Activated CD8-positive, alpha-beta T cell treated with anti-CD3 and anti-CD28 coated beads, Interleukin-2, amount 10 ng/mL, durations not matched to agents 7 days and 5 days (primary cell): ENCODE results near the gene BOD1L1. TPM values are rescaled to one million over a fixed set of nuclear protein-coding genes. Genes with fewer than 3 reads are reported as not detected.
A peak's percentile ranks its signal among the peaks of the same experiment; 100 is the strongest.

Source experiments
- ATAC-seq: fragments of 150-1000 bp; cut with Tn5 transposase; one replicate; pipeline ENCODE4 v1.10.0; 2021; ENCODE audit warnings: moderate library complexity
- CTCF ChIA-PET: fragments of 350-600 bp; sonication (Branson Sonifier 250); formaldehyde crosslinking; loops from one replicate; lab custom pipeline; 2021; ENCODE audit warnings: antibody characterized with exemption; lab: Charles Lee
- POLR2A ChIA-PET: fragments of 350-600 bp; sonication (Branson Sonifier 250); formaldehyde crosslinking; loops from one replicate; lab custom pipeline; 2021; ENCODE audit warnings: antibody characterized with exemption; lab: Charles Lee
- DNase-seq: peaks from one replicate; pipeline ENCODE4 v3.0.0-alpha.2; 2020
- H3K27ac Mint-ChIP-seq: one replicate; pipeline ENCODE4 v1.8.0; 2021; ENCODE audit warnings: mild to moderate bottlenecking, mixed read lengths
- H3K27me3 Mint-ChIP-seq: one replicate; pipeline ENCODE4 v1.8.0; 2021; ENCODE audit warnings: low read depth, mixed read lengths
- H3K36me3 Mint-ChIP-seq: one replicate; pipeline ENCODE4 v1.8.0; 2021; ENCODE audit warnings: low read depth, mixed read lengths
- H3K4me1 Mint-ChIP-seq: one replicate; pipeline ENCODE4 v1.8.0; 2021; ENCODE audit warnings: low read depth, mixed read lengths
- H3K4me3 Mint-ChIP-seq: one replicate; pipeline ENCODE4 v1.8.0; 2021; ENCODE audit warnings: mild to moderate bottlenecking, mixed read lengths
- H3K9me3 Mint-ChIP-seq: one replicate; pipeline ENCODE4 v1.8.0; 2022; ENCODE audit warnings: mixed read lengths; ENCODE audit not compliant: insufficient read depth
- total RNA-seq, 2 experiments: library from RNA; stranded (reverse); gene quantifications; one replicate each; pipeline ENCODE4 v1.2.3, GENCODE V29; 2021

Gene BOD1L1
- total RNA-seq, 2 experiments from 2014 or later: 29.7 to 30.2 TPM

DNA sequence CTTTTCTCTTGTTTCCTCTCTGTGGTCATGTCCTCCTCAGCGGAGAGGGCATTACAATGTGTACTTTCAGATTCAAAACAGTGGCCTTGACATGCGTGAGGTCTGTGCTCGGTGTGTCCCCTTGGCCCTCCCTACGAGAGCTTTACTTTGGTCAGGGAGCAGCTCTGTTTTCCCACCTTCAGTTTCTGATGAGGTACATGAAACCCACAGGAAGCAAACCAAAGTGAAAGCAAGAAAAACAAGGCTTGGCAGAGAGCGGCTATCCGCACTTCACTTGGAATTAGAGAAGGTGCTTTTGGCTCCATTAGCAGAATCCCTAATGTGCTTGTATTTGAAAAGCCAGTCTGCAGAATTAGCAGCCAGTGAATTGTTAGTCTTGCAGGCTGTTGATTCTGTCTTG is 19.5 kb upstream of the BOD1L1 start:
- ATAC-seq (no peak), DNase-seq (no peak)
- H3K4me1 Mint-ChIP-seq: peaks cover 6% of the 10 kb centered on the region
- ChIA-PET POLR2A (no interaction called here), CTCF (interaction anchor here (1.4 to 1.8 kb wide), 2 partner anchors 9 to 19 kb away, joined by 4 to 6 read pairs; no protein-coding TSS in a partner anchor)
- H3K4me3 Mint-ChIP-seq: peak overlapping the region; percentile 42
- peak overlapping the region; percentile 50 for H3K27ac Mint-ChIP-seq
- no peaks in the 10 kb centered on the region for H3K36me3 Mint-ChIP-seq
- peaks cover 22% of the 10 kb centered on the region for H3K27me3 Mint-ChIP-seq
- H3K9me3 Mint-ChIP-seq: no peaks in the 10 kb centered on the region

DNA sequence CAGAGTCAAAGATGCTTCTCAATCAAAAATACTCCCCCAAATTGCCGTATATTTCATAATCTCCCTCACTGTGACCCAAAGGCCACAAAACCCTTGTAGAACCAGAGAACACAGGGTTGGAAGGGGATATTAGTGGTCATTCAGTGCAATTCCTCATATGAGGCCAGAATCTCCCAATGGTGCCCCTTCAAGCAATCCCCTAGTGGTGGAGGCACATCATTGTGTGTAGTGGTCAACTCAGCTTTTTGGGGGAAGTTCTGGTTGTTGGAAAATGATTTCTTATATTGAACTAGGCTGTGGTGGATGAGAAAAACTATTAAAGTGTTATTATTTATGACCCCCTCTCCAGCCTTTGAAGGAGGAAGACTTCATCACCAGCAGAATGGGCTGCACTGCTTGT is 17.6 kb upstream of the BOD1L1 start:
- POLR2A ChIA-PET: no interaction called here
- CTCF ChIA-PET: interaction anchor here (1.4 to 1.7 kb wide), 3 partner anchors 9 to 17 kb away, joined by 3 to 7 read pairs (median 5); partner anchors contain the start of gene BOD1L1
- no peak for DNase-seq
- H3K4me1 Mint-ChIP-seq: peaks cover 6% of the 10 kb centered on the region
- no peak for ATAC-seq
- no peak overlapping the region for H3K27ac Mint-ChIP-seq
- H3K27me3 Mint-ChIP-seq: peaks cover 31% of the 10 kb centered on the region
- H3K36me3 Mint-ChIP-seq: no peaks in the 10 kb centered on the region
- H3K9me3 Mint-ChIP-seq: no peaks in the 10 kb centered on the region
- no peak overlapping the region for H3K4me3 Mint-ChIP-seq

DNA sequence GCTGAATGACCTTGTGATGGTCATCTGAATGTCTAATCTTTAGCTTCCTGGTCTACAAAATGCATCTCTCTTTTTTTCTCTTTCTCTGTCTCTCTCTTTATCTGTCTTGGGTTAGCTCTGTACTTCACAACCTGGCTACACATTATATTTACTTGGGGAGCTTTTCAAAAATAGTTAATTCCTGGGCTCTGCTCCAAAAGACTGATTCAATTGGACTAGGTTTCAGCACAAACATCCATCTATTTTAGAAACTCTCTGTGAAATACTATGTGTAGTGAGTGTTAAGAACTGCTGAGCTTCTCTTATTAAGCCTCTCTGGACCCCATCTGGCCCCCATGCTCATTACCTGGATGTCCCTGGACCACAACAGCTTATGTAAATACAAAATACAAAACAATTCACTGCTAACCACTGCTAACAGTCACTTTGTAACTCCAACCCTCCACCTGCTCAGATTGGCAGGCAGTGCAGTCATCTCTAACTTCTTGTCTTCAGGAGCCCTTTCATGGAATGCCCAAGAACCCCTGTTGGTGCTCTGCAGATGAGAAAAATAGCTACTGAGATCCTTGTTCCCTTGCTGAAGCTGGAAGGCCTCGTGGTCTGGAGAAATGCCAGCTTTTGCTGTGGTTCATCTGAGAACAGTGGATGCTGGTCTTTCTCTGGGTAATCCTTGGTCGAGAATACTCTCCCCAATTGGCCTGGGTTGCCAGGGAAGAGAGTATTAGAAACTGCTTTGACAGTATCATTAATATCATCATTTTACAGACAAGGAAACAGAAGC is 14.8 kb upstream of the BOD1L1 start:
- Mint-ChIP-seq H3K27me3 (peaks cover 28% of the 10 kb centered on the region), H3K4me3 (no peak overlapping the region), H3K36me3 (no peaks in the 10 kb centered on the region), H3K27ac (no peak overlapping the region), H3K9me3 (no peaks in the 10 kb centered on the region), H3K4me1 (peaks cover 6% of the 10 kb centered on the region)
- no peak for ATAC-seq
- ChIA-PET CTCF (interaction anchor here (0.8 to 2.4 kb wide), 3 partner anchors 13 to 1458 kb away, joined by 3 to 26 read pairs (median 3); no protein-coding TSS in a partner anchor), POLR2A (interaction anchor here (0.7 to 1.6 kb wide), 2 partner anchors 14 to 154 kb away, joined by 3 to 4 read pairs; no protein-coding TSS in a partner anchor)
- DNase-seq: no peak

DNA sequence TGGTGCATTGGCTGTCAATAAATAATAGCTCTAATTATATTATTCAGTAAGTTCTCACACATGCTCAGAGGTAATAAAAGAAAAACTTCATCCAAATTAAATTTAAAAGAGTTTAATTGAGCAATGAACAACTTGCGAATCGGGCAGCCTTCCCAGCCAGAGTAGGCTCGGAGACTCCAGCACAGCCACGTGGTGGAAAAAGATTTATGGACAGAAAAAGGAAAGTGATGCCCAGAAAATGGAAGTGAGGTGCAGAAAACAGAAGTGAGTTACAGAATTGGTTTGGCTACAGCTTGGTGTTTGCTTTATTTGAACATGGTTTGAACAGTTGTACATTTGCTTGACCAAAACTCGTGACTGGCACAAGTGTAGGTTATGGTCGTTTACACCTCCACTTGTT is 13.6 kb upstream of the BOD1L1 start:
- ChIA-PET CTCF (interaction anchor here (1.3 to 2.4 kb wide), 2 partner anchors 15 to 18 kb away, joined by 3 to 26 read pairs; no protein-coding TSS in a partner anchor), POLR2A (no interaction called here)
- Mint-ChIP-seq H3K4me3 (no peak overlapping the region), H3K4me1 (no peaks in the 10 kb centered on the region), H3K27ac (no peak overlapping the region), H3K36me3 (no peaks in the 10 kb centered on the region), H3K27me3 (peaks cover 30% of the 10 kb centered on the region), H3K9me3 (no peaks in the 10 kb centered on the region)
- no peak for DNase-seq
- ATAC-seq: no peak

DNA sequence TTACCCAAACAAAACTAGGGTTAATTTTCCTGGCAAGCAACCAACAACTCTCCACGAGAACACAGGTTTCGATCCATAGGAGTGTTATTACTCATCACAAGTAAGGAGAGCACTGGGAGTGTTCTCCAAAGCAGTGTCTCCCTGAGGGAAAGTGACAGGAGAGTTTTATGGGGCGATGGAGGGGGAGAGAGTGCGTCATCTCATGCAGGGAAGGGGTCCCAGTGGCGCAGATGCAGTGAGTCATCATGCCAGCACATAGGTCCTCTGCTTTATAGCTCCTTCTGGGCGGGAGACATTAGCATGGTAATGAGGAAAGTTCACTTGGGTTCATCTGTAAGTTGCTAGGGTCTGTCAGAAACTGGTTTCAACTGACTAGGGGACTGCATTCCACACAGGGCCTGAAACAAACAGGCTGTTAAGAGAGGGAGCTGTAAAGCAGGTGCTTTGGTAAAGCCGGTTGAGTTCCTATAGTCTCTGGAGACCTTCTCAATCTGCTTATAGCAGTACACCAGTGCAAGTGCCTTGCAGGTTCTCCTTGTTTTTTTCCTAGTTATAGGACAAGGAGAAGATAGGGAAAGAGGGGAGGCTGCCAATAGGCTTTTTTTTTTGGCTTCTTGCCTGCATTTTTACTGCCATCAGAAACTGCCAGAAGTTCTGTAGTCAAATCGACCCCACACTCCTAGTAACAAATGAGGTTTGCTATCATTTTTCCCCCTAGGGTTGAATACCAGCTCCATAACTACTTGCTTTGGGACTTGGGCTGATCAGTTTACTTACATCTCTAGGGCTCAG is 12.8 kb upstream of the BOD1L1 start:
- Mint-ChIP-seq H3K27ac (no peak overlapping the region), H3K4me1 (no peaks in the 10 kb centered on the region), H3K9me3 (no peaks in the 10 kb centered on the region), H3K36me3 (no peaks in the 10 kb centered on the region), H3K4me3 (no peak overlapping the region), H3K27me3 (peaks cover 25% of the 10 kb centered on the region)
- ATAC-seq (no peak), DNase-seq (no peak)
- ChIA-PET POLR2A (no interaction called here), CTCF (interaction anchor here (2.3 to 2.4 kb wide), 2 partner anchors 14 to 15 kb away, joined by 7 to 26 read pairs; no protein-coding TSS in a partner anchor)

DNA sequence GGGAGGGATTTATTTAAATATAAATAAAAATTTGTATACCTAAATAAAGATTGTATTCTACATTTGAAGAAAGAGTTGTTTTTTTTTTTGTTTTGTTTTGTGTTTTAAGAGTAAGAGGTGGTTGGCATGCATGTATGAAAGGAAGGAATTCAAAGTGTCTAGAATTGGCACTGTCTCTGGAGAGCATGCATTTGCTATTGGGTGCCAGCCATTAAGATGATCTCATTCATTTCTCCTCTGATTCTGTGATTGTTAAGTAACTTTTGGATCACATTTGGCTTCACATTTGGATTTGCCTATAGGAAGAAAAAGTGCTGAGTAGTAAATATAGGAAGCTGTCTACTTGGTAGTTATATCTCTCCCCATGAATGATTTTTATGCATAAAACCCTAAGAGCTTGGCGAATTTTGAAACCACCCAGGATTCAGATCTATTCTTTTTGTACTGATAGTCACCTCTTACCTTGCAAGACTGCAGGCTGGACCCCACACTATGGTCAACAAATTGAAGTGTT is 7.8 kb upstream of the BOD1L1 start:
- POLR2A ChIA-PET: no interaction called here
- Mint-ChIP-seq H3K9me3 (no peaks in the 10 kb centered on the region), H3K4me1 (no peaks in the 10 kb centered on the region), H3K36me3 (no peaks in the 10 kb centered on the region), H3K4me3 (no peak overlapping the region), H3K27me3 (peaks cover 9% of the 10 kb centered on the region), H3K27ac (no peak overlapping the region)
- CTCF ChIA-PET: no interaction called here
- DNase-seq (no peak), ATAC-seq (no peak)

DNA sequence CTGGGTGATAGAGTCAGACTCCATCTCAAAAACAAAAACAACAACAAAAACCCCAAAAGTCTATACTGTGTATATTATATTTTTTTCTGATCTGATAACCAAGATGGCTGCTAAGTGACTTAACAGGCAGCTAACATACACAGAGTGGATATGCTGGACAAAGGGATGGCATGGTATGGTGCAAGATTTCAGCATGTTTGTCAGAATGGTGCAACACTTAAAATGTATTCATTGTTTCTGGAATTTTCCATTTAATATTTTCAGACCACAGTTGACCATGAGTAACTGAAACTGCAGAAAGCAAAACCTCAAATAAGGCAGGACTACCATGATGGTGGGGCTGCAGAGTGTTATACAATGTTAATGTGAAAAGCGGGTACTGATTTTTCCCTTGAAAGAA is 6.1 kb upstream of the BOD1L1 start:
- no peak for DNase-seq
- ATAC-seq: no peak
- Mint-ChIP-seq H3K4me3 (no peak overlapping the region), H3K27ac (no peak overlapping the region), H3K9me3 (no peaks in the 10 kb centered on the region), H3K36me3 (no peaks in the 10 kb centered on the region), H3K4me1 (peaks cover under 1% of the 10 kb centered on the region), H3K27me3 (peaks cover 2% of the 10 kb centered on the region)
- CTCF ChIA-PET: interaction anchor here (1.1 kb wide), 1 partner anchor 21 kb away, joined by 5 read pairs; no protein-coding TSS in a partner anchor
- POLR2A ChIA-PET: no interaction called here

DNA sequence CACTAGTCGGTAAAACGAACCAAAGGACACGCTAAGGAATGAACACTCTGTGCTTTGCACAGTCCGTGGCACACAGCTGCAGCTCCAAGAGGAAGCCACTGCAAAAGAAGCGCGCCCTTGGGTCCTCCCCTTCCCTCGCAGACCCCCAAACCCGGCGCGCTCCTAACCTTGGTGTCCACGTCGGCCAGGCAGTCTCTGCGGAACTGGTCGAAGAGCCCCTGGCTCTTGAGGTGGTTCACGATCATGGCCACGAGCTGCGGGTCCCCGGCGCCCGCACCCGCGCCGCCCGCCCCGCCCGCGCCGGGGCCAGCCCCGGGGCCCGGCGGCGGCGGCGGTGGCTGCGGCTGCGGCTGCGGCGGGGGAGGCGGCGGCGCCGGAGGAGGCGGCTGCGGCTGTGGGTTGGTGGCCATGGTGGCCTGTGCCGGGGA is 333 bp downstream of the BOD1L1 start:
- H3K27ac Mint-ChIP-seq: peak overlapping the region; percentile 92
- peak; percentile 43 for DNase-seq
- no peaks in the 10 kb centered on the region for H3K9me3 Mint-ChIP-seq
- peak overlapping the region; percentile 86 for H3K4me3 Mint-ChIP-seq
- POLR2A ChIA-PET: interaction anchor here (1.6 kb wide), 2 partner anchors 9 to 144 kb away, joined by 6 read pairs; no protein-coding TSS in a partner anchor
- H3K4me1 Mint-ChIP-seq: peaks cover 32% of the 10 kb centered on the region
- CTCF ChIA-PET: interaction anchor here (1.0 to 3.2 kb wide), 2 partner anchors 10 to 28 kb away, joined by 3 to 34 read pairs; no protein-coding TSS in a partner anchor
- no peaks in the 10 kb centered on the region for H3K27me3 Mint-ChIP-seq
- H3K36me3 Mint-ChIP-seq: peaks cover 4% of the 10 kb centered on the region
- ATAC-seq: no peak

DNA sequence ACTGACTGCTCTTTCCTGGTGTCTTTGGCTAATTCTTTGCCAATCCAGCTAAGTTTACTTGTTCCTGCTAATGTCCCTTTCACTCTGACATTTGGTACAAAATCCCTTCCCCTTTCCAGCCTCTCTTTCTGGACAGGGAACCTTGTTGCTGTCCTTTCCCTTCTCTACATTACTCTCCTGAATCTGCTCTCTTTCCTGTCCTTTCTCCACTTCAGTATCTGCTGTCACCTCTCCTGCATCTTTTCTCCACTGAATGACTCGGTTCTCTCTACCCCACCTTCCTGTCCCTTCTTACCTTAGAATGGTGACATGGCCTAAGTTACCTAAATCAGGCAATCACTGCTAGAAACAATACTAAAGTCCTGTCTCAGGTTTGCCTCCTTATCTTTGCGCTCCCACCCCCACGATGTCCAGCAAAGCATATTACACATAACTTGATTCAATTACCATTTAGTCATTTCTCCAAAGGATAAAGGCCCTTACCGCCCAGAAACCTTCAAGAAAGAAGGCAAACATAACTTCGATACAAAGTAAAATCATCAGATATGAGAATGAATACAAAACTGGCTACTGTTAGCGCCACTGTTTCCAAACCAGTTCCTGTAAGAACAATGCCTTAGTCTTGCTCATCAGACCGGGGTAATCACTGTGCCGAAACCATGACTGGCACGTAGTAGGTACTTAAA is 890 bp downstream of the BOD1L1 start:
- Mint-ChIP-seq H3K4me1 (peaks cover 34% of the 10 kb centered on the region), H3K27me3 (no peaks in the 10 kb centered on the region), H3K36me3 (peaks cover 4% of the 10 kb centered on the region), H3K9me3 (no peaks in the 10 kb centered on the region), H3K27ac (peak overlapping the region; percentile 51), H3K4me3 (peak overlapping the region; percentile 76)
- ChIA-PET CTCF (no interaction called here), POLR2A (interaction anchor here (1.6 kb wide), 2 partner anchors 9 to 143 kb away, joined by 6 read pairs; no protein-coding TSS in a partner anchor)
- ATAC-seq: no peak
- DNase-seq: no peak

DNA sequence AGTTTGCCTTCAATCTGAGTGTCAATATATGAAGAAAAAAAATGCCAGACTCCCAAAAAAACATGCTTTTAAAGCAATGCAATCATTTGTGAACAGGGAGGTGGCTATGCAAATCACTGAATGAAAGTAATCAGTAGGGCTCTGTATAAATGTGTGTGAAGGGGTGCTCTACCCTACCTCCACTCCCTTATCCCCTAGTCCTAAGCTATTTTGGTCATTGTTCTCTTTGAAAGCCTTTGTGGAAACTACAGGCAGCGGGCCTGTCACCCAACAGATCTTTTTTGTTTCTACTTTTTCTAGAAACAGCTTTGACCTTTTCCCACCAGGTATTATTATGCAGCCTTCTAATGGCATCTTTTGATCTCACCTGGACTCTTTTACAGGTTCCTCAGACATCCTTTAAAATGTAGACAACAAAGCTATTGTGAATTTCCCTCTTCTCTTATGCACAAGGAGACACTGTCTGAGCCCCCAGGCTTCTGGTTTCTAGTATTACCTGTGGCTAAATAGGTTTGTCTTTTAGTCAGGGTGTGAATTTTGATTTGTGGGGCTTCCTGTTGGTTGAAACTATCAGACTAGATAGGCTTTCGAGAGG is 9.2 kb downstream of the BOD1L1 start:
- H3K9me3 Mint-ChIP-seq: no peaks in the 10 kb centered on the region
- H3K36me3 Mint-ChIP-seq: peaks cover 31% of the 10 kb centered on the region
- no peak for DNase-seq
- POLR2A ChIA-PET: interaction anchor here (1.9 kb wide), 1 partner anchor 9 kb away, joined by 6 read pairs; the partner anchor contains the start of gene BOD1L1
- H3K4me3 Mint-ChIP-seq: no peak overlapping the region
- H3K27me3 Mint-ChIP-seq: no peaks in the 10 kb centered on the region
- CTCF ChIA-PET: interaction anchor here (1.1 kb wide), 1 partner anchor 10 kb away, joined by 3 read pairs; no protein-coding TSS in a partner anchor
- peaks cover 35% of the 10 kb centered on the region for H3K4me1 Mint-ChIP-seq
- ATAC-seq: no peak
- no peak overlapping the region for H3K27ac Mint-ChIP-seq
